H1 (cell line): Measurements from ENCODE around the gene FBXO28. TPM values are rescaled to one million over a fixed set of nuclear protein-coding genes. Genes with fewer than 3 reads are reported as not detected.

Experiments used
- CHD2 ChIP-seq: IDR thresholded peaks from 2 replicates; pipeline ENCODE4 v1.6.1; 2012; ENCODE audit warnings: low read length, improper control_type of control experiment
- CHD7 ChIP-seq: fragments of 300-600 bp; sonication (generic); IDR thresholded peaks from 2 replicates; pipeline ENCODE4 v1.7.1; 2012; ENCODE audit warnings: low read length, moderate library complexity, mild to moderate bottlenecking, inconsistent platforms; ENCODE audit not compliant: insufficient replicate concordance
- EGR1 ChIP-seq: IDR thresholded peaks from 2 replicates; pipeline ENCODE4 v1.6.1; 2011; ENCODE audit warnings: low read depth, low read length, borderline replicate concordance
- EZH2 ChIP-seq: fragments of 200-600 bp; sonication (generic); IDR thresholded peaks from 2 replicates; pipeline ENCODE4 v1.7.1; 2012; ENCODE audit warnings: low read depth, mild to moderate bottlenecking, moderate library complexity, low read length, inconsistent platforms; ENCODE audit not compliant: severe bottlenecking
- PHF8 ChIP-seq: fragments of 200-600 bp; sonication (generic); conservative IDR thresholded peaks from 2 replicates; pipeline ENCODE4 v1.7.1; 2012; ENCODE audit warnings: low read depth, mild to moderate bottlenecking, inconsistent platforms, low read length, moderate library complexity
- RNF2 ChIP-seq: fragments of 200-900, 300-1000 bp; sonication (generic); IDR thresholded peaks from 2 replicates; pipeline ENCODE4 v1.7.1; 2016; ENCODE audit warnings: borderline replicate concordance, low read depth, mild to moderate bottlenecking, antibody characterized with exemption, low read length; ENCODE audit not compliant: poor library complexity, severe bottlenecking; ENCODE audit errors: missing control alignments
- RXRA ChIP-seq: IDR thresholded peaks from 2 replicates; pipeline ENCODE4 v1.6.1; 2011; ENCODE audit warnings: low read depth, mild to moderate bottlenecking, low read length, moderate library complexity; ENCODE audit not compliant: insufficient read depth
- polyA plus RNA-seq, 7 experiments: library from polyadenylated mRNA; depleted of rRNA in 3 of 7; stranded (reverse) in 5 of 7; unstranded in 2 of 7; fragments of >200 nt in 5 of 7; fragments of 200-250 nt in 2 of 7; gene quantifications; 1 replicate in 5 of 7; 2 replicates in 1 of 7; 4 replicates in 1 of 7; pipeline versions ENCODE4 v1.2.1 to v1.2.3, GENCODE V29; 2011 to 2013; ENCODE audit warnings: missing spikeins in 2 of 7, mixed read lengths in 2 of 7
- total RNA-seq: library from RNA; stranded (reverse); fragmentation: NEBNext Ultra II Directional; extraction: Animal tissue kit (Norgen Biotek cat#: 25700); gene quantifications from 2 replicates; pipeline ENCODE4 v1.2.1, GENCODE V29; 2021

FBXO28 gene
- total and polyA plus RNA-seq, 2 of the 8 experiments (the other 6 are each of a cell fraction or from before 2014, with no cell fraction given): 10.3 to 42.5 TPM

- no peak for TF ChIP-seq CHD7
- TF ChIP-seq PHF8: no peak
- no peak for TF ChIP-seq CHD2
- no peak for TF ChIP-seq EZH2
- no peak for TF ChIP-seq EGR1
- no peak for TF ChIP-seq RXRA
- no peak for TF ChIP-seq RNF2
- TF ChIP-seq, all 59 proteins: peak for 0
These were observed 43.4 kb downstream of the FBXO28 start (continued) for GRCh38 chr1:224157316-224157715.
